Calu3 (cell line): ENCODE data around the gene TRIM41. TPM values are rescaled to one million over a fixed set of nuclear protein-coding genes. Genes with fewer than 3 reads are reported as not detected.

Experiments
- BruUV-seq: library from RNA; stranded (reverse); fragments of 400-500 nt; replicated peaks from 2 replicates; lab custom pipeline; 2021; lab: Mats Ljungman, UMichigan
- CTCF ChIA-PET: fragments of 300-600 bp; sonication (Branson Sonifier 250); formaldehyde crosslinking; loops from one replicate; lab custom pipeline; 2022; ENCODE audit warnings: antibody characterized with exemption; lab: Charles Lee
- DNase-seq: peaks from one replicate; pipeline ENCODE4 v3.0.0; 2022
- H3K27ac Mint-ChIP-seq: one replicate; pipeline ENCODE4 v1.8.0; 2022; ENCODE audit warnings: mixed read lengths; ENCODE audit not compliant: unreplicated experiment
- H3K27me3 Mint-ChIP-seq: one replicate; pipeline ENCODE4 v1.8.0; 2022; ENCODE audit warnings: mixed read lengths; ENCODE audit not compliant: unreplicated experiment
- H3K36me3 Mint-ChIP-seq: one replicate; pipeline ENCODE4 v1.8.0; 2022; ENCODE audit warnings: mild to moderate bottlenecking, moderate library complexity, mixed read lengths; ENCODE audit not compliant: insufficient read depth, unreplicated experiment
- H3K4me1 Mint-ChIP-seq: one replicate; pipeline ENCODE4 v1.8.0; 2022; ENCODE audit warnings: mild to moderate bottlenecking, low read depth, mixed read lengths; ENCODE audit not compliant: unreplicated experiment
- H3K4me3 Mint-ChIP-seq: one replicate; pipeline ENCODE4 v1.8.0; 2022; ENCODE audit warnings: mild to moderate bottlenecking, low read depth, moderate library complexity, mixed read lengths; ENCODE audit not compliant: unreplicated experiment
- H3K9me3 Mint-ChIP-seq: one replicate; pipeline ENCODE4 v1.8.0; 2022; ENCODE audit warnings: low read depth, mixed read lengths; ENCODE audit not compliant: unreplicated experiment
- intact Hi-C: fragments of 100-400 bp; cut with micrococcal nuclease; formaldehyde crosslinking; loops from one replicate; pipeline ENCODE4 v1.10.0; 2022; ENCODE audit not compliant: unreplicated experiment
- total RNA-seq: library from RNA; stranded (reverse); gene quantifications from 2 replicates; pipeline ENCODE4 v1.2.3, GENCODE V29; 2022
- TF ChIP-seq, protein P1 (sequence below): fragments of 200-600 bp; IDR thresholded peaks from one replicate; pipeline ENCODE4 v1.8.0; 2022; ENCODE audit warnings: antibody characterized with exemption; ENCODE audit not compliant: unreplicated experiment

TRIM41 gene
- total RNA-seq, 1 experiment from 2014 or later: 33.5 TPM

DNA sequence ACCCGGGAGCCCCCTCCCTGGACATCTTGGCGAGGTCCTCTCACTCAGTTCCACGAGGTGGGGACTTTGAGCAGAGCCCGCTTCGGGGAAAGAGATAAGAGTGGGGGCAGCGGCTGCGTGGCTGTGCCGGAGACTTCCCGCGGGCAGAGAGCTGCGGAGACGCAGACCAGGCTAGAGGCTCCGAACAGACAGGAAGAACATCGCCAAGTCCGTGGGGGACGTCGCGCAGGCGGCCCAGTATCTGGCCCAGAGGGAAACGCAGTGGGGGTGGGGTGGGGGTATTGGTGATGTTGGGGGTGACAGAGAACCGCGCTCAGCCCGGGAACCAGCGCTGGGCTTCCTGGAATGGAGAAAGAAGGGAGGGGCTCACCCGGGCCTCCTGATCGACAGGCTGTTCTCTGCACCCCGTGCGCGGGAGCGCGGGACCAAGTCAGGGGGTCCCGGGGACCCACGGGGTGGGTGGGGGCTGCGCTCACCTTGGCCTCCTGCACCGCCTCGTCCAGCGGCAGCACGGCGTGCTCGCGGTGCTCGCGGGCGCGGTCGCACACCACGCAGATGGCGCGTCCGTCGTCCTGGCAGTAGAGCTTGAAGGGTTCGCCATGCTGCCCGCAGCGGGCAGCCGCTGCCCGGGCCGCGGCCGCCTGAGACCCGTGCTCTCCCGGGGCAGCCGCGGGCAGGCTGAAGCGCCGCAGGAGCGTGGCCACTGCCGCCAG is 18.8 kb upstream of the TRIM41 start:
- BruUV-seq: no TSS peak
- Mint-ChIP-seq H3K27ac (no peak overlapping the region), H3K9me3 (no peaks in the 10 kb centered on the region), H3K4me3 (peak overlapping the region; percentile 75), H3K36me3 (peaks cover 52% of the 10 kb centered on the region), H3K27me3 (peaks cover 61% of the 10 kb centered on the region), H3K4me1 (peaks cover 49% of the 10 kb centered on the region)
- CTCF ChIA-PET: interaction anchor here (0.7 to 2.1 kb wide), 3 partner anchors 12 to 822 kb away, joined by 3 to 7 read pairs (median 7); no protein-coding TSS in a partner anchor
- intact Hi-C loops: no loop called here
- DNase-seq: peak; percentile 43
- TF ChIP-seq, protein P1, sequence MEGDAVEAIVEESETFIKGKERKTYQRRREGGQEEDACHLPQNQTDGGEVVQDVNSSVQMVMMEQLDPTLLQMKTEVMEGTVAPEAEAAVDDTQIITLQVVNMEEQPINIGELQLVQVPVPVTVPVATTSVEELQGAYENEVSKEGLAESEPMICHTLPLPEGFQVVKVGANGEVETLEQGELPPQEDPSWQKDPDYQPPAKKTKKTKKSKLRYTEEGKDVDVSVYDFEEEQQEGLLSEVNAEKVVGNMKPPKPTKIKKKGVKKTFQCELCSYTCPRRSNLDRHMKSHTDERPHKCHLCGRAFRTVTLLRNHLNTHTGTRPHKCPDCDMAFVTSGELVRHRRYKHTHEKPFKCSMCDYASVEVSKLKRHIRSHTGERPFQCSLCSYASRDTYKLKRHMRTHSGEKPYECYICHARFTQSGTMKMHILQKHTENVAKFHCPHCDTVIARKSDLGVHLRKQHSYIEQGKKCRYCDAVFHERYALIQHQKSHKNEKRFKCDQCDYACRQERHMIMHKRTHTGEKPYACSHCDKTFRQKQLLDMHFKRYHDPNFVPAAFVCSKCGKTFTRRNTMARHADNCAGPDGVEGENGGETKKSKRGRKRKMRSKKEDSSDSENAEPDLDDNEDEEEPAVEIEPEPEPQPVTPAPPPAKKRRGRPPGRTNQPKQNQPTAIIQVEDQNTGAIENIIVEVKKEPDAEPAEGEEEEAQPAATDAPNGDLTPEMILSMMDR: no peak

DNA sequence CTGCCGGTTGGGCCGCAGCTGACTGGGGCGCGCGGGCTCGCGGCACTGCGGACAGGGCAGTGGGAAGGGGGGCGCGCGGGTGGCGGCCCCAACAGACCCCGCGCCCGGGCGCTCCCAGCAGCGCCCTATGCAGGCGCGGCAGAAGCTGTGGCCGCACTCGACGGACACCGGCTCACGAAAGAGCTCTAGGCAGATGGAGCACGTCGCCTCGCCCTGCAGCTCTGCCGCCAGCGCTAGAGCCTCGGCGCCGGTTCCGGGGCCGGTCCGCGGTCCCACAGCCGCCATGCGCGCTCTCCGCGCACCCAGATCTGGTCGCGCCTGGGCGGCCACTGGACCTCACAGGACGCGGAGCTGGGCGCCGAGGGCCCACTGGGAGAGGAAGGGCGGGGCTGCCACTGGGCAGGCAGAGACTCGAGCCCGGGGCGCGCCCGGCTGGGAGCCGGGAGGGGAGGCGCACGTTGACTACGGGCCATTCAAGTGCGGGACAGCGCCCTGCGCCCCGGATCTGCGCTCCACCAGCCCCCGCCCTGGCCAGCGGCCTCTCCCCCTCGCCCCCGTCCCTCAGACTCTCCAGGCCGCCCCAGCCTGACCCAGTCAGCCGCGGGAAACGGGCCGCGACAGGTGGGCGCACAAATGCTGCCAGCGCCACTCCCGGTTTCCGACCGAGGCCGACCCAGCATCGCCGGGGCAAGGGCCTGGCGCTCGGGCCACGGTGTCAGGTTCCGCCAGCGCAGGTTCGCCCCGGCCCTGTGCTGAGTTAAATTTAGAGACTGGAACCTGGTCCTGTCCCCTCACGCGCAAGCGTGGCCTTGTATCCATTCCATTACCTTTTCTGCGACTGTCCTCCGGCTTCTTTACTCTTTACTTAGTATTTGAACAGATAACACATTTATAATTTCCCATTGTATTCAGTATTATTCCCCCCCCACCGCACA is 18.0 kb upstream of the TRIM41 start, which contains the start of gene TRIM7:
Gene TRIM7 (minus strand): TSS at position 371 of the 935 bp plus-strand sequence. CDS start 86 bp downstream, at position 285.
- intact Hi-C loops: no loop called here
- CTCF ChIA-PET: interaction anchor here (2.1 kb wide), 1 partner anchor 13 kb away, joined by 7 read pairs; no protein-coding TSS in a partner anchor
- no TSS peak for BruUV-seq
- TF ChIP-seq, protein P1: no peak
- Mint-ChIP-seq H3K4me1 (peaks cover 49% of the 10 kb centered on the region), H3K9me3 (no peaks in the 10 kb centered on the region), H3K27me3 (peaks cover 53% of the 10 kb centered on the region), H3K27ac (peak within 1 kb of the TSS; percentile 97), H3K4me3 (peak within 1 kb of the TSS; percentile 75), H3K36me3 (peaks cover 52% of the 10 kb centered on the region)
- peak; percentile 73 for DNase-seq

DNA sequence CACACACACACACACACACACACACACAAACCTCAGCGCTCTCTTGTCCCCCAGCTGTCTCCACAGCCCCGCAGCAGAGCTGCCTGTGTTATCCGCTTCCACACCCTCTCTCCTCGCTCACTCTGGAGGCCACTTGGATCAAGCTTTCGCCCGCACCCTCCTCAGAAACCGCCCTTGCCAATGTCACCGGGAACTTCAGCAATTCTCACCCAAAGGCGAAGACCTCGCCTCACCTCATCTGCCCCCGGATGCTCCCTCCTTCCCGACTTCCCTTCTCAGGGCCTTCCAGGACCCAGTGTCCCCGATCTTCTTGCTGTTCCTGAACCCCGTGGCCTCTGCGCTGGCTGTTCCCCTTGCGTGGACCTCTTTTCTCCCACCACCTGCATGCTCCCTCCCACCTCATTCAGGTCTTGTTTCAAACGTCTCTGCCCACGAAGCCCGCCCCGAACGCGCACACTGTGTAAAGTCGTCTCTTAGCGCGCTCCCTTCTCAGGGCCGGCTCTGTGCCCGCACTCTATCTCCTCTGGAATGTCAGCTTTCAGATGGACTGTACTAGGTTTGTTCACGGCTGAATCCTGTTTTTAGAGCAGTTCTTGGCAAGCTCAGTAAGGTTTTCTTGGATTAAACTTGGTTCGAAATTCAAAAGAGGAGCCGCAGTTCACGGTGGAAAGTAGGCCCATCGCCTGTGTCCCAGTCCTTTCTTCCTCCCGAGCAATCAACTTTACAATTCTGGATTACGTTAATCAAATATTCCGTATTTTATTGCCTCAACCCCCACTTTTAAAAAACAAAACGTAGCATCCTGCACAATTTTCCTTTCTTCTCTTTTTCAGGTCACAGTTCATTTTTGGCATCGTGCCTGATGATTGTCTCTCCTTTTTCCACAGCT is 17.1 kb upstream of the TRIM41 start:
- no TSS peak for BruUV-seq
- Mint-ChIP-seq H3K4me1 (peaks cover 49% of the 10 kb centered on the region), H3K27me3 (peaks cover 44% of the 10 kb centered on the region), H3K36me3 (peaks cover 52% of the 10 kb centered on the region), H3K4me3 (peak overlapping the region; percentile 75), H3K9me3 (no peaks in the 10 kb centered on the region), H3K27ac (peak overlapping the region; percentile 97)
- CTCF ChIA-PET: interaction anchor here (2.1 to 2.9 kb wide), 3 partner anchors 14 to 21 kb away, joined by 7 to 24 read pairs (median 15); no protein-coding TSS in a partner anchor
- intact Hi-C loops: no loop called here
- no peak for DNase-seq
- TF ChIP-seq, protein P1: no peak
